Activated T-helper 9 cell treated with anti-CD3 and anti-CD28 coated beads, Interleukin-2, amount 50 U/mL, for 16 hours (primary cell): ENCODE data around the gene PPP4R2.
"Not testable (repeated sequence)": the region's sequence is repeated elsewhere in the genome, so short reads cannot be mapped to it uniquely, and the experiment has no call there.

Experiments
- DNase-seq: peaks from one replicate; pipeline ENCODE4 v3.0.0-alpha.2; 2020; ENCODE audit warnings: low read depth

PPP4R2 gene

DNA sequence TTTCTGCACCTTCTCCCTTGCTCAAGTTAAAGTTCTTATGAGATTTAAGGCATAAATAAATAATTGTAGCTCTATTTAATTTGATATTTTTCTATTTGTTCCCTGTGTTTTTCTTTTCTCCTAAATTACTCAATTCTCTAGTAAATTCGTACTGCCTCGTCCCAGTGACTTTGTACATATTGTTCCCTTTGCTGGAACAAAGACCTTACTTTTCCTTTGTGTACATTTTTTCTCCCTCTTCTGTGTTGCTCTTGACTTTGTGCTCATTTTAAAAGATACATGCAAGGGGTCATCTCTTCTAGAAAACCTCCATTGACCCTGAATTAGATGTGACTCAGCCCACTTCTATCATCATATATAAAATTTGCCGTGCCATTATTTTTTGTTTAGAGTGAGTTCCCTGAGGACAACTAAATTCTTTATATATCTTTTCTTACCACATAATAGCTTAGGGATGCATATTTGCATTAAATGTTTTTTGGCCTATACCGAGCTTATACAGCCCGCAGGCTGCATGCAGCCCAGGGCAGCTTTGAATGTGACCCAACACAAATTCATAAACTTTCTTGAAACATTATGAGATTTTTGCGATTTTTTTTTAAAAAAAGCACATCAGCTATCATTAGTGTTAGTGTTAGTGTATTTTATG is 29.6 kb downstream of the PPP4R2 start:
- DNase-seq, result no peak

DNA sequence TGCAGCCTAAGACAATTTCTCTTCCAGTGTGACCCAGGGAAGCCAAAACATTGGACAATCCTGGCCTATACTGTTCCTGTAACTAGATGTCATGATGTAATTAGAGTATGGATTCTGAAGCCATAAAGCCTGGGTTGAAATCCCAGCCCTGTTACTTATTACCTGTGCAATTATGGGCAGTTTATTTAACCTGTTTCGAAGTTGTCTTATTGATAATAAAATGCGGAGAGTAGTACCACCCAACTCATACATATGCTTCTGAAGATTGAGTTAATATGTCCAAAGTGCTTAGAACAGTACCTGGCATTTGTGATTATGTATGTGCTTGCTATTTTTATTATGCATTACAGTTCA is 30.1 kb downstream of the PPP4R2 start:
- no peak for DNase-seq

DNA sequence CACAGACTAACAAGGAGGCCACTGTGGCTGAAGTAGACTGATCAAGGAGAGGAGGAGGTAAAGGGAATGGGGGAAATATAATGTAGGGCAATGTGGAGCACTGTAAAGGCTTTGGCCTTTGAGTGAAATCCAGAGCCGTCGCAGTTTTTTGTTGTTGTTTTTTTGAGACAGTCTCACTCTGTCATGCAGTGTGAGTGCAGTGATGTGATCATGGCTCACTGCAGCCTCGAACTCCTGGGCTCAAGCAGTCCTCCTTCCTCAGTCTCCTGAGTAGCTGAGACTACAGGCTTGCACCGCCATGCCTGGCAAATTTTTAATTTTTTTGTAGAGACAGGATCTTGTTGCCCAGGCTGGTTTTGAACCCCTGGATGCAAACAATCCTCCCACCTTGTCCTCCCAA is 32.2 kb downstream of the PPP4R2 start:
- DNase-seq, result no peak

DNA sequence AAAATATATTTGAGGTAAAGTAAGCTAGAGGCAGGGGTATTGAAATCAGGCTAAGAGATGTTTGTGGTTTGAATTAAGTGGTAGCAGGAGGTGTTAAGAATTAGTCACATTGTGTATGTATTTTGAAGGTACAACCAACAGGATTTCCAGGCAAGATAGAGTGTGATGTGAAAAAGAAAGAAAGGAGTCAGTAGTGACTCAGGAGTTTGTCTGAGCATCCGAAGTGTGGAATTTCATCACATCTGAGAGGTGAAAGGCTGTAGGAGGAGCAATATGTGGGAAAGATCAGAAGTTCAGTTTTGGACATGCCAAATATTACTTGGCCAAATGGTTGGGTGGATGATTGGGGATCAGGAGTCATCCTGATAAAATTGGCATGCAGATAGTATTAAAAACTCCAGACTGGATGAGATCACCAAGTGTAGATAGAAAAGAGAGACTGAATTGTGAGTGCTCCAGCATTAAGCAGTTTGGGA is 32.7 kb downstream of the PPP4R2 start:
- DNase-seq, result no peak

DNA sequence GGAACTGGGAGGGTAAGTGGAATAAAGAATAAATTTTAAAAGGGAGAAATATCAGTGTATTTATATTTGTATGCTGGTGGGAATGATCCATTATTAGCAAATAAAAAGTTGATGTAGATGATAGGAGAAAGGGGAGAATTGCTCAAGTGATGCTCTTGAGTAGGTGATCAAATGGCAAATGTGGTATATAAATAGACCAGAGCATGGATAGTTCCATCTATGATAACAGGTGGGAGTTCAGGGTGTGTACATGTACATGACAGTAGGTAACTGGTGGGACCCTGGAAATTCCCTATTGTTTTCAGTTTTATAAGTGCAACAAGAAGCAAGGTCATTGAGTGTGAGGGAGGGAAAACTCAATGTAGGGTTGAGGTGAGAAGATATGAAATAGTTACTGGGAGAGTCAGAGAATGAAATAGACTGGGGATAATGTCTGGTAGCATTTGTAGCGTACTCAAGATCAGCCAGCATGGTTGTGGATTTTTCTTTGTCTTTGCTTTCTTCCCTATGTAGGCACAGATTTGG is 33.5 kb downstream of the PPP4R2 start:
- no peak for DNase-seq

DNA sequence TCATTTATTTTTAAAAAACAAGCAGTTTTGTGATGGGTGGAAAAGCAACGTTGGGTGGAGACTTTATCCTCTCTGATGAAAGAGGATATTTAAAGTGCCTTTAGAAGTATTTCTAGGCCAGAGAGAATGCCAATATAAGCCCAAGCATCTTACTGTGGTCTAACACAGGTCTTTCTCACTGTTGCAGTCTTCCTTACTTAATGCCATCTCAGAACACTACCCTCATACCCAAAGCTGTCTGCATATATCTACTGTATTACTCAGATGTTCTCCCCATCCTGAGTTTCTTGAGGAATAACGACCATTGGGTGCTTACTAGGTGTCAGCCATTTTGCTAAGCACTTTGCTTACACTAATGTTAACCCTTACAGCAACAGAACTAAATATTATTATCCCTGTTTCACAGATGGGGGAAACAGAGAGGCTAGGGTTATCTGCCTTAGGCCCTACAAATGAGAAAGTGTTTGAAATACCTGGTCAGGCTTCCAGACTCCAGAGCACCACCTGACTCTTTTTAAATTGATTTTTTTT is 35.0 kb downstream of the PPP4R2 start:
- no peak for DNase-seq

DNA sequence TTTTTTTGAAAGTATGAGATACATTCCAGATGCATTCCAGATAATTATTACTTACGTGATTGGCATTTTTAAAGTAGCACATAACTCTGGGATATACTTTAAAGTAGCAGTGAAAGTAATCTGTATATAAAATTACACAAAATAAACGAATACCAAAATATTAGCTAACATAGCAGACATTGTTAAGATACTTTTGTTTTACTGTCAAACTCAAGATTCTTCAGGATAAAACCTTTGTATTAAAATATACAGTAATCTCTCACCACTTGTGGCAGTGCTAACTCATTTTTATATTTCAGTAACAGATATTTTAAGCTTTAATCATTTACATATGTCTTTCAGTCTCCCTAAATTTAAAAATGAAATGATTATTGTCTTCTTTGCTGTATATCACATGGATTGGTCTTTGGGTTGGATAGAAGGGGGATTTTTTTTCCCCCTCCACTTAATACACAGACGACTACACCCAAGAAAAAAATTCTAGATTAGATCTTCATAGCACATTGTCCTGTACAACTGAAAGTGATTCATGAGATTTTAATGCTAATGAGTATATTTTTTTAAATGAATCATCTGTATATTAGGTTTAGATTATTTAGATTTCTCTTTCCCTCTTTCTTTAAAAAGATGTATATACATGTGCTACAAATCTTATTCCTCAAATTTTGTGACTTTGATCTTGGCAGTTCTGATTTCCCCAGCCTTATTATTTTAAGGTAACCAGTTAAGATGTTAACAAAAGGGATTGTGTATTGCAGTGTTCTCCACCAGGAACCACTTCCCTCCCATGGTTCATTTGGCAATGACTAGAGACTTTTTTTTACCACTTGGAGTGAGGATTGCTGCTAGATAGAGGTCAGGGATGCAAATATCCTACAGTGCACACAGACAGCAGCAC is 40.3 kb downstream of the PPP4R2 start:
- DNase-seq, result no peak

DNA sequence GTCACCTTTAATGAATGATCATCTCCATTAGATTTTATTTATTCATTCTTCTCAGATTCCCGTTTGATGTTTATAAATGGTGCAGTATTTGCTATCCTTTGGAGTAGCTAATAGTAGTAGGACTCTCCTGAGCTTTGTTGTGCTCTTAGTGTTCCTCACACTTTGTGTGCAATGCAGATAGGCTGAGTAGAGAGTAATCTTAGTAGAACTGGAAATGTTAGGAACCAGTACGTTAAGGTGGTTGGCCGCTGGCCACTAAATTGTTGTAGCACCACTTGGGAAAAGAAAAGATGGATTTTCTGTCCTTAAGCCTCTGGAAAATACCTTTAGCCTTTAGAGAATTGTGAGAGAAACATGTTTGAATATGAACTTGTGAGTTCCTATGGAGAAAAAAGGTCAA is 44.9 kb downstream of the PPP4R2 start:
- no peak for DNase-seq

DNA sequence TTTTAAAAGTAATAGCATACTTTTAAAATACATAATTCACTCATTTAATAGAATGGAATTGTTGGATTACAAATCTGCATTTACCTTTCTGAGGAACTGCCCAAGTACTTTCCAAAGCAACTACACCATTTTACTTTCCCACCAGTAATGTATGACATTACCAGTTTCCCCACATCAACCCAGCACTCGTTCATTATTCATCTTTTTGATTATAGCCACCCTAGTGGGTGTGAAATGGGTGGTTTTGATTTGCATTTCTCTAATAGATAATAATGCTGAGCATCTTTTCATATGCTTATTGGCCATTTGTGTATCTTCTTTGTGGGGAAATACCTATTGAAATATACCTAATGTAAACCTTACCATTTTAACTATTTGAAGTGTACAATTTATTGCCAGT is 46.8 kb downstream of the PPP4R2 start:
- no peak for DNase-seq

DNA sequence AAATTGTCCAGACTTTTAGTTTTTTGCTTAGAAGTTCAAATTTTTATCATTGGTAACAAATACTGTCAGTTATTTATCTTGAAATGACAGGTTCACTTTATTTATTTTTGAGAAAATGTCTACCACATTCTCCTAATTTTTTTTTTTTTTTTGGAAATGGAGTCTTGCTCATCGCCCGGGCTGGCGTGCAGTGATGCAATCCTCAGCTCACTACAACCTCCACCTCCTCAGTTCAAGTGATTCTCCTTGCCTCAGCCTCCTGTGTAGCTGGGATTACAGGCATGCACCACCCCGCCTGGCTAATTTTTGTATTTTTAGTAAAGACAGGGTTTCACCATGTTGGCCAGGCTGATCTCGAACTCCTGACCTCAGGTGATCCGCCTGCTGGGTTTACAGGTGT is 48.8 kb downstream of the PPP4R2 start:
- no peak for DNase-seq

DNA sequence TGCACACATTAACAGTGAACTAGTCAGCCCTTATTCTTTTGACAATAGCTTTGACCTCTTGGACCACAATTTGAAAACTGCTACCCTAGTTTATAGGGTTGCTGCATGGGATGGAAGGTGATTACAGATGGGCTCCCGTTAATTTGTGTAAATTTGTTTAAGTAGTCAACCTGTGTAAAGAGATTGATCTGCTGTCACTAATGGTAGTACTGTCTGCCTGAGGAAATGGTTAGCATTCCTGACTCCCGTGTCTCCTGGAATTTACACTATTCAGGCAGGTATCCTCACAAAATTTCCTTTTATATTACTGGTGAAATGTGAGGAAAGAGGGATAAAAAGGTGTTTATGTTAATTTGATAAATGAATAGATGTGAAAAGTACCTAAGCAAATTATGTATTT is 49.6 kb downstream of the PPP4R2 start:
- no peak for DNase-seq

DNA sequence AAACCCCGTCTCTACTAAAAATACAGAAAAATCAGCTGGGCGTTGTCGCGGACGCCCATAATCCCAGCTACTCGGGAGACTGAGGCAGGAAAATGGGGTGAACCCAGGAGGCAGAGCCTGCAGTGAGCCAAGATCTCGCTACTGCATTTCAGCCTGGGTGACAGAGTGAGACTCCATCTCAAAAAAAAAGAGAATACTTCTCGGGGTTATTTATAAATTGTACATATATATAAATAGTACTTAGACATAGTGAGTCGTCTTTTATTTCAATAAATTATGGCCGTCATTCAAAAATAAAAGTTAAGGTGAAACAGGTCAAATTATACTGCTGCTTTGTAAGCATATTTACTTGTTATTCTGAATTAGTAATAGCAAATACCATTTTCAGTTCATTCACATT is 52.7 kb downstream of the PPP4R2 start:
- no peak for DNase-seq

DNA sequence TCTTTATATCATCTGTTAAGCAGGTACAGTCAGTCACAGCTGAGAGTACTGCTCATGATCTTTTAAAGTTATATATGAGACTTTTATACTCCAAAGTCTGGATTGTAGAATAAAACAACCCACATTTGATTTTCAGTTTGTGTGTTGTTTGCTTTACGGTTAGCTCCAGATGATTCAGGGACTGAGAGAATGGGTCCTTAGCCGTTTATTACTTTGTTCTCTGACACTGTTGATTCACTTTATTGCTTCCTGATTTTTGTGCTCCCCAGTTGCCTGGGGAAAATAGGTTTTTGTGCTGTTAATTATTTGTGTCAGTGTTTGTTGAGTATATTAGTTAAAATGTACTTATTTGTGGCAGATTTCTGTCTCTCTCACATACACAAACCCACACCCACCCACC is 56.2 kb downstream of the PPP4R2 start:
- no peak for DNase-seq

DNA sequence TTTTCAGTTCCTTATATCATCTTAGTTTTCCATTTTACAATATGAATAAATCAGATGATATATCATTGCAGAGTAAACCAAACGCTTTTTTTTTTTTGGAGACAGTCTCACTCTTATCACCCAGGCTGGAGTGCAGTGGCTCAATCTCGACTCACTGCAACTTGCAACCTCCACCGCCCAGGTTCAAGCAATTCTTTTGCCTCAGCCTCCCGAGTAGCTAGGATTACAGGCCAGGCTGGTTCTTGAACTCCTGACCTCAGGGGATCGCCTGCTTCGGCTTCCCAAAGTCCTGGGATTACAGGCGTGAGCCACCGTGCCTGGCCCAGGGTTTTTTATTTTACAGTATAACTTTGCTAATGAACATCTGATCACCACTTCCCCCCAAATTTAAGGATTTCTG is 59.0 kb downstream of the PPP4R2 start:
- DNase-seq, result no peak

DNA sequence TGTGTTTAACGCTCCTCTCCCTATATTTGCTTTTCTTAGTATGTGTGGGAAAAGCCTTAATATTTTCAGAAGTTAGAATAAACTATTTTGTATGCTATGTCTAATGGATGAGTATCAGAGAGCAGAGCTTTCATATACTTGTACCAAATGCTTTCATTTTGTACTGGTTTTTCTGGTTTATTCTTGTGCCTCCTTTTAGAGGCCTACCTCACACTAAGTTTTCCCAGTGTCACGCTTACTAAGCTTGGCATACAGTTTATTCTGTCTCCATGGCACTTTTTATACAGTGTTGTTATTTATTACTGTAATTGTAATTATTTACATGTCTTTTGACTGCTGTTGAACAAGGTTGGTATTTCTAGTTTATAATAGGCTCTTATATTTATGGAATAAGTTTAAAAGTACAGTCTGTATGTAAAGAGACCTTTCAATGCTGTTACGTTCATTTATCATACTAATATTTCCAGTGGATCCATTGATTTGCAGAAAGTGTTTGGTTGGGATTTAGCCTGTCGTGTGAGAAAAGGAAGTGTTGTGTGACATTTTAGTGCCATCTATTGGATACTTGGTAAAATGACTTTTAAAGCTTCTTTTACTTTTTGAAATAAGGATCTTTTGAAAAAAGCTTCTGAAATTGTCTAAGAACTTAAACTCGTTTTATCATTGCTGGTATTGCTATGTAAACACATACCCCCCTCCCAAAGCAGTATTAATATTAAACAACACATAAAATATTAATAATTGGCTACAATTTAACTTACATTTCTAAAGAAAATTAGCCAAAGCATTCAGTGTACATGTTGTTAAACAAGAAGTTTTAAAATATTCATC is 59.6 kb downstream of the PPP4R2 start:
- DNase-seq, result no peak

DNA sequence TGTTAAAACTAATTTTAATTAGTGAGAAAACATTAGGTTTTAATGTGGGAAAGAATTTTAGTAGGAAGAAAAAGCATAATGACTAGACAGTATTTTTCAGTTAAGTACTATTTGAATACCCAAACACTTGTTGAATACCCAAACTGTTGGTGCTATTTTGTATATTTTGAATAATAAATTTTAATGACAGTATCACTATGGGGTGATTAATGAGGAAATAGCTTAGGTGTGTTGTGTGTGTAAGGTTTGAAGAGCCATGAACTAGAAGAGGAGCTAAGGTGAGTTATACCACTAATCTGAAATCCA is 60.2 kb downstream of the PPP4R2 start:
- no peak for DNase-seq

DNA sequence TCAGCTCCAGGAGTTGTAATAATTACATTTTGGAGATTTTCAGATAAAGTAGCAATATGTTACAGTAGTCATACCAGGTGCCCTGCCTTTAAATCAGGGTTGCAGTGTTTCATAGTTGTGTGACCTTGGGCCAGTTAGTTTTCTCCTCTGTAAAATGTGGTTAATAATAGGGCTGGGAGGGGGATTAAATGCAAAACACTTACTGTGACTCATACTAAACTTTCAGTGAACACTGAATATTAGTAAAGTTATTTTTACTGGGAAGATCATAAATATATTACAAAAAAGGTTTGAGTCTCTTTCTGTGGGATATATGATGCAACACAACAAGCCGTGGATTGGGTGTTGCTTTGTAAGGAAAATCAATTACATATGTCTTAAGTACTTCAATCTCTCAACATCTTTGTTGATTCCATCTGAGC is 63.7 kb downstream of the PPP4R2 start:
- no peak for DNase-seq

DNA sequence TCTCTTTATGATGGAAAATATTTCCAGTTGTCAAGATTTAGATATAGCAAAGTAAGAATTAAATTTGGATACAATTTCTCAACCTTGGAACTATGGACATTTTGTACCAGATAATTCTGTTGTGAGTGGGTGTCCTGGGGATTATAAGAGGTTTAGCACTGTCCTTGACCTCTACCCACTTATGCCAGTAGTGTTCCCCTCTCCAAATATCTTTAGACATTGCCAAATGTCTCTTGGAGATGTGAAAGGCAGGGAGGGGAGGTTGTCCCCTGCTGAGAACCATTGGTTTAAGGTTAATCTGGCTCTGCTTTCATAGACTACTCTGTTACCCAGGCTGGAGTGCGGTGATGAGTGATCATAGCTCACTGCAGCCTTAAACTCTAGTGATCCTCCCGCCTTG is 64.8 kb downstream of the PPP4R2 start, which contains the start of gene EBLN2:
EBLN2 (plus strand) TSS at position 244 of the 400 bp plus-strand sequence. CDS start 423 bp downstream, outside the sequence.
- DNase-seq, result no peak

DNA sequence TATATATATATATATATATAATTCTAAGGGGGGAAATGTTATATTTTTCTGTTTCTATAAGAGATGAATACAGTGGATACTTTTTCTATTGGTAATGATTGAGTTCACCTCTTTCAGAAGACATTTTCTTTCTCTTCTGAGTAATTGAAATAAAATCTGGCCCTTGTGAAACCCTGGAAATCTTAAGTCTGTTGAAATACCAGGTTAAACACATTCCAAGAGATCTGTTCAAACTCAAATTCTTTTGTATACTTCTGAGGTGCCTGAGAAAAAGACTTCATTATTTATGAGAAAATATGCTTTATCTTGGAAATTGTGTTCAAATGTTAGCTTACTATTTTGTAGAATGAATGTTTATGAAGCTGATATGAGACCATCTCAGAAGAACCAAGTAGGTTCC is 69.6 kb downstream of the PPP4R2 start:
- DNase-seq, result not testable (repeated sequence)

DNA sequence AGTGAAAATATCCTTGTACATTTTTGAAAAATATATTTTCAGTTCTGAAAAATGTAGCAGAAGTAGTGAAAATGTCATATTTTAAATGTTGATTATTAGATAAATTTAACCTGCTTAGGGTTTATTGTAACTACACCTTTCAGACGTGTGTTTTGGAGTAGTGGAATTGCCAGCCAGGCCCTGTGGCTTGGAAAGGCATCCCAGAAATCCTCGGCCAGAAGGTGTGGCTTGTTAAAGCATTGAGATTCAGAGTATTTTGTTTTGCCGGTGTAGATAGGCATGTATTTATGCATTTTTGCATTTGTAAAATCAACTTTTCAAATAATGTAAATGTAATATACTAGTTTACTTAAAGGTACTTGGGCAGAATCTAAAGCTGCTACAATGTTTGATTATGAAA is 71.8 kb downstream of the PPP4R2 start:
- DNase-seq, result no peak

DNA sequence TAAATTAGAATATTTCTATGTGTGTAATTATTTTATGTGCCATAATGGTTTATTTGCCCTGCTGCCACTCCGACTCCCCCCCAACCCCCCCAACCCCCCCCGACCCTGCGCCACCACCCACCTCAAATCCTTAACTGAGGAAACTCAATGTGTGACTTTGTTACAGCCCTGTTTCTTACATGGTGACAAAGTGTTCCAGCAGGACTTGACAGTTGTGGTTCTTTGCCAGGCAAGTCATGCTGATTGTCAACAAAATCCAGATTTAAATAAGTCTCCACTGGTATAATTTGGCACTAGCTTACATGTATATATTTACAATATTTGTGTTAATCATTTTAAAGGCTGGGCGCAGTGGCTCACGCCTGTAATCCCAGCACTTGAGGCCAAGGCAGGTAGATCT is 72.6 kb downstream of the PPP4R2 start:
- DNase-seq, result no peak

DNA sequence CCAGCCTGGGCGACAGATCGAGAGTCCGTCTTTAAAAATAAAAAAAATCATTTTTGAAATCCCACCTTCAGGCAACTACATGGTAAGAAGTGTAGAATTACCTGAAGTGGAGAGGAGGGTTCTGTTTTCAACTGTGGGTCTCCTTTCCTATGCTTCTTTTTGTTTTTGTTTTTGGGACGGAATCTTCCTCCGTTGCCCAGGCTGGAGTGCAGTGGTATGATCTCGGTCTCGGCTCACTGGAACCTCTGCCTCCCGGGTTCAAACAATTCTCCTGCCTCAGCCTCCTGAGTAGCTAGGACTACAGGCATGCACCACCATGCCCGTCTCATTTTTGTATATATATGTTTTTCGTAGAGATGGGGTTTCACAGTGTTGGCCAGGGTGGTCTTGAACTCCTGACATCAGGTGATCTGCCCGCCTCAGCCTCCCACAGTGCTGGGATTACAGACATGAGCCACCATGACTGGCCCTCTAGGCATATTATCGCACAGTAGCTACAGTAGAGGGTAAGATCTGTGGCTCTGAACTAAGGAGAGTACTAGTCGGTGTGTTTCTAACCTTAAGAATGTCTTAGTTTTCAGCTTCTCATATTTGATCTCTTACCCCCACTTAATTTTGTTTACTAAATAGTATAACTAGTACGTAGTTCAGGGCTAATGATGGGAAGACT is 73.3 kb downstream of the PPP4R2 start:
- DNase-seq, result no peak
